Stimulated activated CD4-positive, alpha-beta T cell treated with anti-CD3 and anti-CD28 coated beads, Interleukin-1b, Interleukin-23, amount 100 ng/mL, for 24 hours (primary cell): ENCODE data around the gene TICAM1.
"Not testable (repeated sequence)": the region's sequence is repeated elsewhere in the genome, so short reads cannot be mapped to it uniquely, and the experiment has no call there.

Experiments
- DNase-seq, 4 experiments: peaks; one replicate each; pipeline ENCODE4 v3.0.0-alpha.2; 2020; ENCODE audit warnings: low read depth in 4 of 4, low spot score in 1 of 4

TICAM1 gene

DNA sequence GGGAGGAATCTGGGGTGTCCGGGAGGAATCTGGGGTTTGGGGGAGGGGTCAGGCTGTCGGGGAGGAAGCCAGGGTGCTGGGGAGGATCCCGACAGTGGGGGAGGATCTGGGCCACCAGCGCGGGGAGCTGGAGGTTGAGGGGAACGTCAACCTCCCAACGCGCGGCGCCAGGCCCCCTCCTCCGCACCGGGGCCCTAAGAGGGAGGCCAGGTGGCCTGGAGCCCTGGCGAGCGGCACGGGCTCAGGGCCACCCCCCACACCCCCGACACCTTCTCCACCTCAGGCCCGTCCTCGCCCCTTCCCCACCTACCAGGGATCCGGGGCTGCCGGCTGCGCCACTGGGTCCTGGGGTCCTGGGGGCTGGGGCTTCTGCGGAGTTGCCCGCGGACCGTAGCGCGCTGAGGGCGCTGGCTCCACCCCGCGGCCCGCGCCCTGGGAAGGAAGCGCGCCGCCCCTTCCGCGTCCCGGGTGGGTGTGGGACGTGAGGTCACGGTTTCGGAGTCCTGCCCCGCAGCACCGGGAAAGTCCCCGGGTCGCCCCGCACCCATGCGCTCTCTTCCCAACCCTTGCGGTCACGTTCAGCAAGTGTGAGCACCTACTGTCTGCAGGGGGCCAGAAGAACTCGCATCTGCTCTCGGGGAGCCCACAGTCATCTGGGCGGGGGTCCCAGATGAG is at the start of gene TICAM1:
TSS of gene TICAM1 (minus strand) at position 409 of the 675 bp plus-strand sequence. CDS start 13,335 bp downstream, outside the sequence.
- DNase-seq, result peak; percentile 45 to 76 (median 62)

DNA sequence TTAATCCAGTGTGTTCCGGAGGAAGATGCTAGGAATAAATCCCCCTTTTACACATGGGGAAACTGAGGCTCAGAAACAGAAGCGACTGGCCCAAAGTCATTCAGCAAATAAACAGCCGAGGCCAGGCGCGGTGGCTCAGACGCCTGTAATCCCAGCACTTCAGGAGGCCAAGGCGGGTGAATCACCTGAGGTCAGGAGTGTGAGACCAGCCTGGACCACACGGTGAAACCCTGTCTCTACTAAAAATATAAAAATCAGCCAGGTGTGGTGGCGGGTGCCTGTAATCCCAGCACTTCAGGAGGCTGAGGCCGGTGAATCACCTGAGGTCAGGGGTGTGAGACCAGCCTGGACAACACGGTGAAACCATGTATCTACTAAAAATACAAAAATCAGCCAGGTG is 47.5 kb upstream of the TICAM1 start:
- no peak for DNase-seq

DNA sequence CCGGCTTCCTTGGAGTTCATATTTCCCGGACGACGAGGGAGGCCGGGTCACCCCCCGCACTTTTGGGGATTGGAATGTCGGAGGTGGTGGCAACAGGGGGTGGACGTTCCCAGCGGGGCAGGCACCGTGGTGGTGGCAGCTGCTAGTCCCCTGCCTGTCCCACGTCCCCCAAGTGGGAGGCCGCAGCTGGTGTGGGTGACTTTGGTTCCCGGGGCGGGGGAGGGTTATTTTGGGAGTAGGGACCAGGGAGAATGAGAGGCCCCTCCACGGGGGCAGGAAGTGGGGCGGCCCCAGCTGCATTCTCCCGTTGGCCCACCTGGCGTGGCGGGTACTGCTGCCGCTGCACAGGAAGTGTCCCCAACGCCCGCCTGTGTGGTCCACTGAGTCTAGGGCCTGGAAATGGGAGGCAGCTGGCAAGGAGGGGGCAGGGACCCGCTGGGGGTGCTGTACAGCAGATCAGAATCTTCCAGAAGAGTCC is 47.0 kb upstream of the TICAM1 start:
- DNase-seq, result no peak

DNA sequence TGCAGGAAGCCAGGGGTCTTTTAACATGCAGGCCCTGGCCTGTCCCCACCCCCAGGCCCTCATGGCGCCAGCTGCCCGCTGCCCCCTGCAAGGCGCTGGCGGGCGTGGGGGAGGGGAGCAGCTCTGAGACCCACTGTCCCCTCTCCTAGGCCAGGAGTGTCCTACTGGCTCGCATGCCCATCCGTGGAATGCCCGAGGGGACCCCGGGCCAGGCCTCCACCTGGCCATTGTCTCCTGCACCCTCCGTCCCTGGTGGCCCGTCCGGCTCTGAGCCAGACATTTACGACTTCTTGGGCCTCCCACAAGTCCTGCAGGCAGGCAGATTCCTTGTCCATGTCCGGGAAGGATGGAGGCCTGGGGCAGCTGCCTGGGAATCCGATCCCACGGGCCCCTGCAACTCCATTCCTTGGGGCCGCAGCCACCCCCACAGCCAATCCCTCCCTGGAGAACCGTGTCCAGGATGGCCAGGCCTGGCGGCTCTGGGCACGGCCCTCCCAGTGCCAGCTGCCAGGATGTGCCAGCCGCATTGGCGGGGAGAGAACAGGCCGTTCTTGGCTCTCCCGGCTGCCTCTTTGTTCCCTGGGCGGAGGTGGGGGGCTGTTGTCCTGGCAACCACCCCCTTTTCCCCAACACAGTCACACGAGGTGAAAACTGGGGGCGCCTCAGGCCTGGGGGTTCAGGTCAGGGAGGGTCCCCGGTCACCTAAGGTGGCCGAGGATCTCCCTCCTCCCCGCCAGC is 46.4 kb upstream of the TICAM1 start:
- DNase-seq, result no peak

DNA sequence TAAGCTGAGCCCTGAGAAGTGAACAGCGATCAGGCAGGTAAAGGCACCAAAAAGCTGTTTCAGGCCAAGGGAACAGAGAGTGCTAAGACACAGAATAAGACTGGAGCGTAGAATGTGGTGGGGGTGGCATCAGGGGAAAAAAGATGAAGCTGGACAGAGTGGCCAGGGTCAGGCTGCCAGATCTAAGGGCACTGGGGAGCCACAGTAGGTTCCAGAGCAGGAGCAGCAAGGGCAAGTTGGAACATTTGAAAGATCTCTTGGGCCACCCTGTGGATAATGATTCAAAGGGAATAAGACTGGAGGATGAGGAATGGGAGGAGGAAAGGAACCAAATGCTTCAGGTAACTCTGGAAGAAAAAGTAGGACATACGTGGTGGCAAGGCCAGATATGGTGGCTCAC is 42.4 kb upstream of the TICAM1 start:
- DNase-seq, result no peak

DNA sequence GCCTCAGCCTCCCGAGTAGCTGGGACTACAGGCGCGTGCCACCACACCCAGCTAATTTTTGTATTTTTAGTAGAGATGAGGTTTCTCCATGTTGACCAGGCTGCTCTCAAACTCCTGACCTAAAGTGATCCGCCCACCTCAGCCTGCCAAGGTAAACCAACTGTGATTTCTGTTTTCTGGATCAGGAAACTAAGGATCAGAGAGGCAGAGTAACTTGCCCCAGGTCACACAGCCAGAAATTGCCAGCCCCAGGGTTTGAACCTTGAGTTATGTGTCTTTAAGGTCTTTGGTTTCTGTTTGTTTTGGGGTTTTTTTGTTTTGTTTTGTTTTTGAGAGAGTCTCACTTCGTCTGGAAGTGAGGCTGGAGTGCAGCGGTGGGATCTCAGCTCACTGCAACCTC is 40.2 kb upstream of the TICAM1 start:
- no peak for DNase-seq

DNA sequence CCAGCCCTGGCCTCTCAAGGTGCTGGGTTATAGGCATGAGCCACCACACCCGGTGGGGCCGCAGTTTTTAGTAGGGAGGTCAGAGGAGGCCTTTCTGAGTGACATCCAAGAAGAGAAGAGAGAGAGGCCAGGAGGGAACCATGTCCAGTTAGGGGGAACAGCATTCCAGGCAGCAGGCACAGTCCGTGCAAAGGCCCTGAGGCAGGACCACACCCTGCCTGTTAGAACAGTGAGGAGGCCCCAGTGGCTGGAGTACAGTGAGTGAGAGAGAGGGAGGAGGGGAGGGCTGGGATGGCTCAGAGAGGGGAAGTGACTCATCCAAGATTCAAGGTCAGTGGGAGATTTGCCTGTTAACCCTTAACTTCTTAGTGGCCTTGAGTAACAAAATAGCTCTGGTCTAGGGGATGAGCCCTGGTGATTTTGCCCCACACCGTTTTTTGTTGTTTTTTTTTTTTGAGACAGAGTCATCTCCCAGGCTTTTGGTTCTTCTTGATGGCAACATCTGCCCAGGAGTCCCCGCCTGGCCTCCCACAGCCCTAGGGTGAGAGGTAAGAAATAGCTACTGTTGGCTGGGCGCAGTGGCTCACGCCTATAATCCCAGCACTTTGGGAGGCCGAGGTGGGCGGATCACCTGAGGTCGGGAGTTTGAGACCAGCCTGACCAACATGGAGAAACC is 38.7 kb upstream of the TICAM1 start:
- DNase-seq, result peak in 1 of 4 experiments; percentile 27

DNA sequence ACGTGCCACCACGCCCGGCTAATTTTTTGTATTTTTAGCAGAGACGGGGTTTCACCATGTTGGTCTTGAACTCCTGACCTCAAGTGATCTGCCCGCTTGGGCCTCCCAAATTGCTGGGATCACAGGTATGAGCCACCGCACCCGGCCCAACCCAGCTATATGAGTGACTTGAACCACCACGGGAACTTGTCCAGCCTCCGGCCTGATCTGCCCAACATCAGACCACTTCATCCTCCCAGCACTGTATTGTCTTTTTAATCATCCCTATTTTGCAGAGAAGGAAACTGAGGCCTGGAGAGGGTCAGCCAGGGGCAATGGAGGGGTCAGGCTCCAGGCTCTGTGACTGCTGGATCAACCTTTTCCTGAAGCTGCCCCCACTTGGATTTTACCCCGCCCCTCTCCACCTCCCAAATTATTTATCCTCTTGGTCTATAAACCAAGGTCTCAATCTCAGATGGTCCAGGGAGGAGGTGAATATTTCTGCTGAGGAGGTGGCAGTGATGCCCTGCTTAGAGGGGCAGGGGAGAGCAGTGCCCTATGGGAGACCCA is 36.8 kb upstream of the TICAM1 start:
- no peak for DNase-seq

DNA sequence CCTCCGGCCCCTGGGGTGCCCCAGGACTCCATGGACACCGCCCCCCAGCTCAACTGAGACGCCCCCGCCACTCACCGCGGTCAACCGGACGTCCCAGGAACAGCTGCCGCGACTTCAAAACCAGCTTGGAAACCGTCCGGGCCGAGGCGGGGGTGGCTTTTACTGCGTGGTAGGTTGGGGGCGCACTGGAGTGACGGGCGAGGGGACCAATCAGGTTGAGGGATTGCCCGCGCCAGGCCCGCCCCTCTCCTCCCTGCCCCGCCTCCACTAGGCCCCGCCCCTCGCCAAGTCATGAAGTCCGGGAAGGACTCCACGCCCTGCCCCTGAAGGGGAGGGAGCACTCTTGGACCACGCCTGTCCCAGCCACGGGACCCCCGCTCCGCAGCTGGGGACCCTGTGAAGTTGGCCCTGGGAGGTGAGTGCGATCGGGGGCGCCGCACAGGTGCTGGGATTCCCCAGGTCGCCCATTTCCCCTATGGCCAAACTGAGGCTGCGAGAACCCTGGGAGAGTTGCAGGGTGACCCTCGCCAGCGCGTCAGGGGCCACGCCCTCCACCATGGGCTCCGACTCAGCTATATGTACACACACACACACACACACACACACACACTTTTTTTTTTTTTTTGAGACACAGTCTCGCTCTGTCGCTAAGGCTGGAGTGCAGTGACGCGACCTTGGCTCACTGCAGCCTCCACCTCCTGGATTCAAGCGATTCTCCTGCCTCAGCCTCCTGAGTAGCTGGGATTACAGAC is 36.2 kb upstream of the TICAM1 start, which contains the start of gene PLIN3:
TSS of gene PLIN3 (minus strand) at position 134 of the 752 bp plus-strand sequence. CDS start 6,273 bp downstream, outside the sequence.
- peak; percentile 89 to 98 (median 92) for DNase-seq

DNA sequence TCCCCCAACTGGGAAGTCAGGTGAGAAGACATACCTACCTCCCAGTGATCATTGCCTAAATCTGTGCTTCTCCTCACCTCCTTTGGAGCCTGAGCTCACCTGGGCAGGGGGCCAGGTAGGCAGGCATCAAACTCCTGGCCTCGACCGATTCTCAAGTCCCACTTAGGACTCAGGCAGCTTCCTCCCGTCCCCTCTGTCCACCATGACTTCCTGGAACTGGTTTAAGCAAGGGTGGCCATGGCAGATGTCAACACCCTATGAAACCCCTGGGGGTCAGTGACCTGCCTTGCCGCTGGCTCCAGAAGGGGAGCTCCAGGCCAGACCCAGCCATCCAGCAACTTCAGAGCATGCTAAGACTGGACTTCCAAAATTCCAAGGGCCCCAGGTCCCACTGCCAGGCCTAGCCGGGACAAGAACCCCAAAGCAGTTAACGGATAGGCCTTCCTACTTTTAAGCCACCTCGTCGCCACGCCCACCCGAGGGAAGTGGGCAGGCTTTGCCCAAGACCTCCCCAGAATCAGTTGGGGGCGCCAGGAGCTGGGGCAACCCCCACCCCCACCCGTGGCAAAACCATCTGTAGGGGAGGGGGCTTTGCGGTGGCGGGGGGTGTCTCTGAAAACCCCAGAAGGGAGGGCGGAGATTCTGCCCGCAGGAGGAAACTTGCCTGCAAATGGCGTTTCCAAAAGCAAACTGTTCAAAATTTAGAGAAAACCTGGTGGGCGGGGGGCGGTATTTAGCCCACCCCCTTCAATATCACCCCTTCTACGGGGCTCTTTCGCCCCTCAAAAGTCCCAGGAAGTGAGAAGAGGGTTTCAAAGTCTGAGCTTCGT is 35.3 kb upstream of the TICAM1 start:
- peak in 2 of 4 experiments; percentile 10 to 16 for DNase-seq

DNA sequence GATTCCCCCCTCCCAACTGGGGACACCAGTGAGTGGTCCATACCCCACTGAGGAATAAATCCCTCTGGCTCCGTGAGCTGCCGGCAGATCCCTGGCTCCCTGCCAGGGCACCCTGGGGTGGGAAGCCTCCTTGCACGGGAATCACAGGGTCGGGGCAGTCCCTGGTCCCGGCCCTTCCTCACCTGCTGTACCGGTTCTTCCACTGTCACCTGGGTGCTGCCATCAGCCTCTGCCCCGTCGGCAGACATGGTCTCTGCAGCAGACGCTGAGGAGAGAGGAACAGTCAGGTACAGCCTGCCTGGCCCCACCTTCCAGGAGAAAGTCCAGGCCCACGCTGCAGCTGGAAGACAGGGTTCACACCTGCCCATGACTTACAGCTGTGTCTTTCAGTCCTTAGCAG is 29.6 kb upstream of the TICAM1 start:
- DNase-seq, result no peak

DNA sequence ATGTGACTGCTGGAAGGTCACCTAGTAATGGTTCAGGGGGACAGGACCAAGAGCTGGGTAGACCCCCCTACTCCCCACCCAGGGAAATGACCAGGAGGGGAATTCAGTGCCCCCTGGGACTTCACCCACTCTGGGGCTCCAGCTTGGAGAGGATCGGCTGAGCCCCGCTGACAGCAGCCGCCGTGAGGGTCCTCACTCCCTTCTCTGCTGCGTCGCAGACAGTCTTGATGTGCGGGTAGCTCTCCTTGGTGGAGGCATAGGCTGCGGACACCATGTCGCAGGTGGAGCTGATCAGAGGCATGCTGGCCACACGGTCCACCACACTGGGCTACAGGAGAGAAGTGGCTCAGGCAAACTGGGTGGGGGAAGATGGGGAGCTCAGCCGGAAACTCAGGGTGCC is 28.2 kb upstream of the TICAM1 start:
- no peak for DNase-seq

DNA sequence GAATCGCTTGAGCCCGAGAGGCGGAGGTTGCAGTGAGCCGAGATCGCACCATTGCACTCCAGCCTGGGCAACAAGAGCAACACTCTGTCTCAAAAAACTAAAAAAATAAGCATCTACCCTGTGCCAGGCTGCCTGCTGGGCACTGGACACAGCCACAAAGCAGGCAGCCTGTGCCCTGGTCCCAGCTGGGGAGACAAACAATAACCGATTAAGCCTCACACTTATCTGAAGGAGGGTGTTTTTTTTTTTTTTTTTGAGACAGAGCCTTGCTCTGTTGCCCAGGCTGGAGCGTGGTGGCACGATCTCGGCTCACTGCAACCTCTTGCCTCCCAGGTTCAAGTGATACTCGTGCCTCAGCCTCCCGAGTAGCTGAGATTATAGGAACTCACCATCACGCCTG is 25.0 kb upstream of the TICAM1 start:
- not testable (repeated sequence) for DNase-seq

DNA sequence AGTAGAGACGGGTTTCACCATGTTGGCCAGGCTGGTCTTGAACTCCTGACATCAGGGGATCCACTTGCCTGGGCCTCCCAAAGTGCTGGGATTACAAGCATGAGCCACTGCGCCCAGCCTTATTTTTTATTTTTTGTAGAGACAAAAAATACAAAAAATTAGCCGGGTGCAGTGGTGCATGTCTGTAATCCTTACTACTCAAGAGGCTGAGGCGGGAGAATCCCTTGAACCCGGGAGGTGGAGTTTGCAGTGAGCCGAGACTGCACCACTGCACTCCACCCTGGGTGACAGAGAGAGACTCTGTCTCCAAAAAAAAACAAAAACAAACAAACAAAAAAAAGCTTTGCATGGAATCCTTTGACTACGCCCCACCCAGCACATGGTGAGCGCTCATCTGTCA is 22.0 kb upstream of the TICAM1 start:
- DNase-seq, result not testable (repeated sequence)

DNA sequence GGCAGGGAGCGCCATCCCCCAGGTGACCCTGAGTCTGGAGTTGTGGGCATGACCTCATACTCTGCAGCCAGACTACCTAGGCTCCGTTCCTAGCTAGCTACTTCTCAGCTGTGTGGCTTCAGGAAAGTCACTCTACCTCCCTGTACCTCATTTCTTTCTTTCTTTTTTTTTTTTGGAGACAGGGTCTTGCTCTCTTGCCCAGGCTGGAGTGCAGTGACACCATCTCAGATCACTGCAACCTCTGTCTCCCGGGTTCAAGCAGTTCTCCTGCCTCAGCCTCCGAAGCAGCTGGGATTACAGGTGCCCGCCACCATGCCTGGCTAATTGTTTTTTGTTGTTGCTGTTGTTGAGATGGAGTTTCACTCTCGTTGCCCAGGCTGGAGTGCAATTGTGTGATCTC is 21.0 kb upstream of the TICAM1 start:
- no peak for DNase-seq

DNA sequence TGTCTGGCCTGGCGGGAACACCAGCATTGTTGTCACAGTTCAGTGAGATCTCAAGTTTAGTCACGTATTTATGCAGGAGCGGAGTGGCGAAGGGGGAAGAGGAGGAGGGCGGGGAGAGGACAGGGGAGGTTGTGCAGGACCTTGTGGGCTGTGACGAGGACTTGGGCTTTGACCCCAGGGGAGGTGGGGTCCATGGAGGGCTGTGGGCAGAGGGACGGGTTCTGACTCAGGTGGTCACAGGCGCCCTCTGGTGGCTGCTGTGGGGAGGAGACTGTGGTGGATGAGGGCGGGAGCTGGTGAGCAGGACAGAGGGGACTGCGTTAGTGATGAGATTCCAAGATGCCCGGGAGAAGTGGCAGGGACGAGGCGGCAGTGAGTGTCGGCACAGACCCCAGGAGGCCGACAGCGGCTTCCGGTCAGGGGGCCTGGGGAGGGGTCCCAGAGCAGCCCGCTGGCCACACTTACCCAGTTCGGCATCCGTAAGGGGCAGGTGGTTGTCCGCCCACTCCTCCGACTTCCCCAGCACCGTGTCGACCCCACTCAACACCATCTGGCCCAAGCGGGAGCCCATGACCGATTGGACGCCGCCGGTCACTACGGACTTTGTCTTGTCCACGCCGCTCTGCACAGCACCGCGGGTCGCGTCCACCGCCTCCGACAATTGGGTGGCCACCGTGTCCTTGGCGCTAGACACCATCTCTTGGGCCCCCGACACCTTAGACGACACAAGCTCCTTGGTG is 20.2 kb upstream of the TICAM1 start:
- DNase-seq, result peak; percentile 58 to 71 (median 66)

DNA sequence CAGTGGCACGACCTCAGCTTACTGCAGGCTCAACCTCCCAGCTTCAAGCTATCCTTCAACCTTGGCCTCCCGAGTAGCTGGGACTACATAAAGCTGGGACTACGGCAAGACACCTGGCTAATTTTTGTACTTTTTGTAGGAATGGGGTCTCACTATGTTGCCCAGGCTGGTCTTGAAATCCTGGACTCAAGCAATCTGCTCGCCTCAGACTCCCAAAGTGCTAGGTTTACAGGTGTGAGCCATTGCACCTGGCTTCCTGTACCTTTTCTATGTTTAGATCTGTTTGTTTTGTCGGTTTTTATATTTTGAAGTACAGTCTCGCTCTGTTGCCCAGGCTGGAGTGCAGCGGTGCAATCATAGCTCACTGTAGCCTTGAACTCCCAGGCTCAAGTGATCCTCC is 17.5 kb upstream of the TICAM1 start:
- no peak for DNase-seq

DNA sequence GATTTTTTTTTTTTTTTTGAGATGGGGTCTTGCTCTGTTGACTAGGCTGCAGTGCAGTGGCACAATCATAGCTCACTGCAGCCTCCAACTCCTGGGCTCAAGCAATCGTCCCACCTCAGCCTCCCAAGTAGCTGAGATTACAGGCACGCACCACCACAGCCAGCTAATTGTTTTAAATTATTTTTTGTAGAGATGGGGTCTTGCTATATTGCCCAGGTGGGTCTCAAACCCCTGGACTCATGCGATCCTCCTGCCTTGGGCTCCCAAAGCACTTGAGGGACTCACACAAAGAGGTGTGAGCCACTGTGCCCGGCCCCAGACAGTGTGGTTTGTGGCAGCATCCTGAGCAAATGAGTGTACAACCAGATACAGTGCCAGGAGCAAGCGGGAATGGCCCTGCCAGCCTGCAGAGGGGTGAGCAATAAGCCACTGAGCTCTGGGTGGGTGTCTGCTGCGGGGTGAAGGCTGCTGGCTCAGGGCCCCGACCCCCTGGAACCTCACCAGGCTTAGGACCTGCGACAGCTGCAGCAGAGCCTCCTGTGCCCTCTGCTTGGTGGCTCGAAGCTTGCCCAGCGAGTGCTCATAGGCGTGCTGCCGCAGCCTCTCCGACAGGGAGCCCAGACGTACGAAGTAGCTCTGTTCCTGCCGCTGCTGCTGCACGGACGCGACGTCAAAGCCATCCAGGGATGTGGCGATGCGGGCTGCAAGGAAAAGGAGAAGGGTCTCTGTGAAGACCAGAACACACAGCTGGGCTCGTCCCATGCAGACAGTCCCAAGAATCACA is 15.9 kb upstream of the TICAM1 start:
- no peak for DNase-seq
